Hematopoietic multipotent progenitor cell treated with erythropoietin and hydrocortisone succinate and interleukin-3 and kit ligand, for 6 days (in vitro differentiated cells): Measurements from ENCODE around the gene MICAL3.
A peak's percentile ranks its signal among the peaks of the same experiment; 100 is the strongest.
"Not testable (repeated sequence)": the region's sequence is repeated elsewhere in the genome, so short reads cannot be mapped to it uniquely, and the experiment has no call there.

Source experiments
- DNase-seq: peaks from one replicate; pipeline ENCODE4 v3.0.0-alpha.2; 2015

MICAL3 gene

GRCh38 chr22:17774206-17774925, 250.0 kb downstream of the MICAL3 start, which contains the start of gene BID:
TSS of gene BID (minus strand) at chr22:17774469. CDS start at chr22:17750116, 24,353 bp downstream.
- peak; percentile 74 for DNase-seq

- DNase-seq: peak; percentile 65
Observed at GRCh38 chr22:17773606-17774205, 250.7 kb downstream of the MICAL3 start.

- DNase-seq: peak; percentile 44
Observed at GRCh38 chr22:17772958-17773605, 251.3 kb downstream of the MICAL3 start.

GRCh38 chr22:17772249-17772957, 252.0 kb downstream of the MICAL3 start:
- DNase-seq: no peak

GRCh38 chr22:17770180-17771077, 253.9 kb downstream of the MICAL3 start:
- no peak for DNase-seq

- DNase-seq: no peak
Observed at GRCh38 chr22:17769716-17770082, 254.7 kb downstream of the MICAL3 start.

- DNase-seq: no peak
Observed at GRCh38 chr22:17769013-17769715, 255.2 kb downstream of the MICAL3 start.

GRCh38 chr22:17767233-17768065, 256.9 kb downstream of the MICAL3 start:
- no peak for DNase-seq

GRCh38 chr22:17764852-17765251, 259.5 kb downstream of the MICAL3 start:
- not testable (repeated sequence) for DNase-seq

- DNase-seq: no peak
Observed at GRCh38 chr22:17764036-17764435, 260.3 kb downstream of the MICAL3 start.

GRCh38 chr22:17763442-17763841, 260.9 kb downstream of the MICAL3 start:
- DNase-seq: peak; percentile 52

GRCh38 chr22:17761138-17761488, 263.2 kb downstream of the MICAL3 start:
- DNase-seq: no peak

GRCh38 chr22:17754233-17754925, 270.0 kb downstream of the MICAL3 start:
- DNase-seq: peak; percentile 60

GRCh38 chr22:17753401-17753989, 270.9 kb downstream of the MICAL3 start:
- peak; percentile 75 for DNase-seq

GRCh38 chr22:17751596-17751995, 272.8 kb downstream of the MICAL3 start:
- DNase-seq: no peak

- DNase-seq: no peak
Observed at GRCh38 chr22:17749605-17750395, 274.6 kb downstream of the MICAL3 start.

GRCh38 chr22:17748555-17749353, 275.6 kb downstream of the MICAL3 start:
- DNase-seq: no peak

- no peak for DNase-seq
Observed at GRCh38 chr22:17746916-17747315, 277.4 kb downstream of the MICAL3 start.
